PC-3 (cell line): ENCODE results near the gene WFDC5.

Source experiments
- CTCF ChIP-seq: fragments of 300-600 bp; sonication (generic); conservative IDR thresholded peaks from 2 replicates; pipeline ENCODE4 v1.5.1; 2017; ENCODE audit warnings: antibody characterized with exemption, low read depth, mild to moderate bottlenecking, low read length
- EZH2 ChIP-seq: fragments of 300-600 bp; sonication (generic); IDR thresholded peaks from one replicate; pipeline ENCODE4 v1.6.1; 2017; ENCODE audit warnings: antibody characterized with exemption, mild to moderate bottlenecking, low read length; ENCODE audit not compliant: unreplicated experiment
- EZH2phosphoT487 ChIP-seq: fragments of 300-600 bp; sonication (generic); IDR thresholded peaks from 2 replicates; pipeline ENCODE4 v1.6.1; 2018; ENCODE audit warnings: mild to moderate bottlenecking, antibody characterized with exemption, low read length, borderline replicate concordance

GRCh38 chr20:45110301-45110700 is 4.7 kb downstream of the WFDC5 start:
- TF ChIP-seq CTCF (no peak), EZH2 (no peak), EZH2phosphoT487 (no peak)
